Astrocyte of the hippocampus (primary cell): ENCODE measurements around the gene TUBAL3.
"Not testable (repeated sequence)": the region's sequence is repeated elsewhere in the genome, so short reads cannot be mapped to it uniquely, and the experiment has no call there.

Experiments used
- DNase-seq: peaks from one replicate; pipeline ENCODE4 v3.0.0; 2011; ENCODE audit warnings: low read depth, low spot score

The TUBAL3 gene

DNA sequence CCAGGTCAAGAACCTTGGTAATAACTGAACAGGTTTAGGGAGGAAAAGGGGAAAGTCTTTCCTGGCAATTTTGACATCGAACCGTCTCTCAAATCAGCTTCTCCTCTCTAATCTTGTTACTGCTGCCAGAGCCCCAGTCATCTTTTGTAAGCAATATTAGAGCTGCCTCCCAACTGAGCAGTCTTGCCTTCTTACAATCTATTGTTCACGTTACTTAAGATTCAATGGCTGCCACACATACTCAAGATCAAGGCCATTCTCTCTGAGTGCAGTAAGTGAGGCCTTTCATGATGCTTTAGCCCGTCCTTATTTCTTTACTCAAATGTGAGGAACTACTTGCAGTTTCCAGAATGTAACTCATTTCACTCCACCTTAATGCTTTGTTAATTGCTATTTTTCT, 20.1 kb upstream of the TUBAL3 start:
- DNase-seq, result no peak

DNA sequence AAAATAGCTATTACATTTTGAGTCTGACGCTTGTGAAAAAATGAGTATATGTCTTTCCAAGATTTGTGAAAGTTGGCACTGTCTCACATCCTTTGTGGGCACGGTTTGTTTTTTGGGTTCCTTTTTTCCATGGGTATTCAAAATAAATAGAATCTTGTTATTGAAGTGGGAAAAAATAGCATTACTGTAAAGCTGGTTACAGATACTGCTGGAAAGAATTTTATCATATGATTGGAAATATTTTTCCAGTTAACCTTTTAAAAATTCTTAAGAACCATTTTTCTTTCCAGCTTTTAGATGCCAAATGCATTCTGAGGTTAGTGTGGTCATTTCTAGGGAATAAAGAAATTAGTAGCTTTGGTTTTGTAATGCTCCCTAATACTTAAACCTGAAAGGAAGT, 19.1 kb upstream of the TUBAL3 start:
- peak; percentile 26 for DNase-seq

DNA sequence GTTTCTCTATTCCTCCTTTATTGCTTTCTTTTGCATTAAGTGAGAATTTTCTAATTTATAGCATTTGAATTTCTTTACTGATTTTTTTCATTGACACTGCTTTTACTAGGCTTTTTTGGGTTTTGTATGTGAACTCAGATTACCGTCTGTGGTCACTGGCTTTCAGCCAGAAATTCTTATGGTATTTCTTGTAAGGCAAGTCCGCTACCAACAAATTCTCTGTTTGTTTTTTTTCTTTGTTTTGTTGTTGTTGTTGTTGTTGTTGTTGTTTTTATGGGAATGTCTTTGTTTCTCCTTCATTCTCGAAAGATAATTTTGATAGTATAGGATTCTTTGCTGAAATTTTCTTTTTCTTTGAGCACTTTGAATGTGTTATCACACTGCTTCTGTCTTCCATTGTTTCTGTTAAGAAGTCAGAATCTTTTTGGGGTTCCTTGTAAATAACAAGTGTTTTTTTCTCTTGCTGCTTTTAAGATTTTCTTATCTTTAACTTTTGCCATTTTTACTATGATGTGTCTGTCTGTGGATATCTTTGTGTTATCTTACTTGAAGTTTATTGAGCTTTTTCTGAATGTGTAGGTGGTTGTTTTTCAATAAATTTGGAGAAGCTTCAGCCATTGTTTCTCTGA, 15.0 kb upstream of the TUBAL3 start:
- peak; percentile 83 for DNase-seq

DNA sequence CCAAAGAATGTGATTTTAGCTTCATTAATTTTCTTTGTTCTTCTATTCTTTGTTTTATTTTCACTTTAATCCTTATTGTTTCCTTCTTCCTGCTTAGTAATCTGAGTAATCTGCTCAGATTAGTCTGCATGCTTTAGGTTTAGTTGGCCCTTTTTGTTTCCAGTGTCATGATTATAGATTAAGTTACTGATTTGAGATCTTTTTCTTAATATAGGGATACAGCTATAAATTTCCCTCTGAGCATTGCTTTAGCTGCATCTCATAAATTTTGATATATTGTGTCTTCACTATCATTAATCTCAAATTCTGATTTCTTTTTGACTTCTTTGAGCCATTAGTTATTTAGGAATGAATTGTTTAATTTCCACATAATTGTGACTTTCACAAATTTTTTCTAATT, 14.0 kb upstream of the TUBAL3 start:
- DNase-seq, result no peak

DNA sequence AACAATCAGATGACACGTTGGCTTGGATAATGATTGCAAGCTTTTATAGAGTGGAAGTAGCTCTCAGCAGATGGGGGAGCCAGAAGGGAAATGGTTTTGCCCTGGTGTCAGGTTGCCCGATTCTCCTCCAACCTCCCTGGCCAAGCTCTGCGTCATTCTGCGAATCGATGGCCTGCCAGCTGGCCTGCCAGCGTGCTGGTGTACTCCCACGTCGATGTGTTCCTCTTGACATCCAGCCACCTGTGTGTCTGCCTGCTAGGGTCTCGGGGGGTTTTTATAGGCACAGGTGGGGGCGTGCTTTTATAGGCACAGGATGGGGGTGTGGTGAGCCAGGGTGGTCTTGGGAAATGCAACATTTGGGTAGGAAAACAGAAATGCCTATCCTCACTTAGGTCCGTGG, 12.4 kb upstream of the TUBAL3 start:
- DNase-seq, result no peak

DNA sequence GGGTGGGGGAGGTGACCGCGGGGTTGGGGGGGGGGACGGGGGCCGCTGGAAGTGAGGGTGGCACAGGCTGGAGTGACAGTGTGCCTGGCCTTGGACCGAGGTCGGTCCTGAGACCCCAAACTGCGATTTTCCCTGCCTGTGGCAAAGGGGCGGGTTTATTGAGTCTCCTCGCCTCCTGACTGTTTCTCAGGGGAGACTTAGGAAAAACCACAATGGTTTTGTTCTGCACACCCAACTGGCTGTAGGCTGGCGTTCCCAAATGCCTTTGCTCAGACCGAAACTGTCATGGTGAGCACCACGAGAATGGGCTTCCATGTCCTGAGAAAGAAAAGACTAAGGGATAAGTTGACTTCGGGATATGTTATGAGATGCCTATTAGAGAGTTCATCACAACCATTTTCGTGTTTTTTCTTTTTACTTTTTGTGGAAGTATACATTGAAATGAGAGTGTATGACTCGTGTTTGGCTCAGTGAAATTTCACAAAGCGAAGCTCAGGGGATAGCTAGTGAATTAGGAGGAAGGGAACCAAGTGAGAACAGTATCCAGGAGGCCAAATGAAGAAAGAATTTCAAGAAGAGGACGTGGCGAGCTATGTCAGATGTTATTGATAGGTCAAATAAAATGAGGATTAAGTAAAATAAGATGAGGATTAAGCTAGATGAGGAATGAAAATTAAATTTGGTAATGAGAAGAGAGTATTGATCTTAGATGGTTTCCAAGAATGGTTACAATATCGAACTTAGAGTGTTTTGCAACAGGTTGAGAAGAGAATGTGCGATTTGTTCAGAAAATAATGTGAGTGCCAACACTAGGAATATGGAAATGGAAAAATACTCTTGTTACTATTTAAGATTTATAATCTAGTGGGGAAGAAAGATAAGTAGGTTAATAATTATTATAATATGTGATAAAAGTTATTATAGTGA, 8.6 kb upstream of the TUBAL3 start:
- peak; percentile 62 for DNase-seq

DNA sequence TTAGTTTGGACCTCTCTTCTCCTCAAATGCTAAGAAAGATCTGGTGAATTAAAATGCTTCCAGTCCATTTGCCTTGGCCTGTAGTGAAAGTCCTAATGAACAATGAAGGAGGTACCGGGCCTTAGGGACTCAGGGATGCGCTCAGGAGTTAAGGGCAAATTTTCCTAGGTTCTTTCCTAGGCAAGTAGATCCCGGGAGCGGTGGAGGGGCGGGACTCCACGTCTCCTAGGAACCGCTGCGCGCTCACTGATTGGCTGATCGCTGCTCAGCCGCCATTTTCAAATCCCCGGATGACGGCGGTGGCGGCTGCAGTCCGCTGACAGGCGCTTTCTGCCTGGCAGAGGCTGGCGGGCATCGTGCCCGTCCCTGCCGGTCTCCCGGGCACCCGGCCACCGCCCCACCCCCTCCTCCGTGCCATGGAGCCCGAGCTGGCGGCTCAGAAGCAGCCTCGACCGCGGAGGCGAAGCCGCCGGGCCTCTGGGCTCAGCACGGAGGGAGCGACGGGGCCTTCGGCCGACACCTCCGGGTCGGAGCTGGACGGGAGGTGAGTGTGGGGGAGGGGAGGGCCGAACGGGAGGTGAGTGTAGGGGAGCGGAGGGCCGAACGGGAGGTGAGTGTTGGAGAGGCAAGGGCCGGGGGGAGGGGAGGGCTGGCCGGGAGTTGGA, 7.8 kb upstream of the TUBAL3 start, which contains the start of gene NET1:
NET1 (plus strand) TSS at position 281 of the 665 bp plus-strand sequence; CDS start at position 417, 136 bp downstream.
- DNase-seq, result peak; percentile 95

DNA sequence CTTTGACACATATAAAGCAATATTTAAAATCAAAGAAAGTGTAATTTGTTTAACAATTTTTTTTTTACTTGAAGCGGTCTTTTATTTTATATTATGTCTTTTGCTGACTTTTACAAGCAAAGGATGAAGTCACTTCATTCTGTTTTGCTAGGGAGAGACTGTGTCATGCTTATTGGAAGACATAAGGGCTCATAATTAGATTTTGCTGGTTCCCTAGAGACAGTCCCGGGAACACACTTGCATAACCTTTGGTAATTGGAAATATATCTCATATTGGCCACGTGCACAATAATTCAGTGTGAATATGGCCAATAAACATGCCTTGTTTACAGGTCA, 7.3 kb upstream of the TUBAL3 start:
- DNase-seq, result no peak

DNA sequence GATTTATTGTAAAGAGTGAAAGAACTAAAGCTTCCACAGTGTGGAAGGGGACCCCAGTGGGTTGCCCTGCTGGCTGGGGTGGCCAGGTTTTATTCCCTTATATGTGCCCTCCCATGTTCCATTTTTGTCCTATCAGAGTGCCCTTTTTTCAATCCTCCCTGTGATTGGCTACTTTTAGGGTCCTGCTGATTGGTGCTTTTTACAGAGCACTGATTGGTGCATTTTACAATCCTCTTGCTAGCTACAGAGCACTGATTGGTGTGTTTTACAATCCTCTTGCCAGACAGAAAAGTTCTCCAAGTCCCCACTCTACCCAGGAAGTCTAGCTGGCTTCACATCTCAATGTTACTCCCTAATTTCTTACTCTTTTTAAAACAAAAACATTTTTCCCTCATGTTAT, 6.2 kb upstream of the TUBAL3 start:
- DNase-seq, result not testable (repeated sequence)

DNA sequence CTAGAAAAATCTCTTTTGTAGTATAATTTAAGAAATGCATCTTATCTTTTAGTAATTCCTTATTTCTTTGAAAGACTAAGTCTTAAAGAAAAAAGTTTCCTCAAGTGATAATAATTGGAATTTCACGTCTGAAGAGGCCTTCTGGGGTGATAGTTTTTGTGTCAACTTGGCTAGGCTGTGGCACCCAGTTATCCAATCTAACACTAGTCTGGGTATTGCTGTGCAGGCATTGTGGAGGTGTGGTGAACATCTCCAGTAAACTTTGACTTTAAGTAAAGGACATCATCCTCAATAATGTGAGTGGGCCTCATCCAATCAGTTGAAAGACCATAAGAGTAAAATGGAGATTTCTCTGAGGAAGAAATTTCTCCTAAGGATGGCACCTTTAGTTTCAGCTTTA, 2.3 kb upstream of the TUBAL3 start:
- no peak for DNase-seq

DNA sequence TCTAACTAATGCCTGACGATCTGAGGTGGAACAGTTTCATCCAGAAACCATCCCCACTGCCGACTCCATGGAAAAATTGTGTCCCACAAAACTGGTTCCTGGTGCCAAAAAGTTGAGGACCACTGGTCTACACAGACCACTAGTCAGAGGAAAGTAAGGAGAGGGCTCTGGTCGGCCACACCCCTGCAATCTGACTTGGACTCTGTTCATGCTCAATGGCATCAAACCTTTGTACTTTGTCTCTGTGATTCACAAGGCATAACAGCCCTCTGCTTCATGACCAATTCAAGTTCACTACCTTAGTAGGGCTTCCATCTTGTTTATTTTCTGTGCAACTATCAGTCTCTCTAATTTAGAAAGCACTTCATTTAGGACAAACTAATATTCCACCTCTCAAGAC, 1.8 kb downstream of the TUBAL3 start:
- no peak for DNase-seq

DNA sequence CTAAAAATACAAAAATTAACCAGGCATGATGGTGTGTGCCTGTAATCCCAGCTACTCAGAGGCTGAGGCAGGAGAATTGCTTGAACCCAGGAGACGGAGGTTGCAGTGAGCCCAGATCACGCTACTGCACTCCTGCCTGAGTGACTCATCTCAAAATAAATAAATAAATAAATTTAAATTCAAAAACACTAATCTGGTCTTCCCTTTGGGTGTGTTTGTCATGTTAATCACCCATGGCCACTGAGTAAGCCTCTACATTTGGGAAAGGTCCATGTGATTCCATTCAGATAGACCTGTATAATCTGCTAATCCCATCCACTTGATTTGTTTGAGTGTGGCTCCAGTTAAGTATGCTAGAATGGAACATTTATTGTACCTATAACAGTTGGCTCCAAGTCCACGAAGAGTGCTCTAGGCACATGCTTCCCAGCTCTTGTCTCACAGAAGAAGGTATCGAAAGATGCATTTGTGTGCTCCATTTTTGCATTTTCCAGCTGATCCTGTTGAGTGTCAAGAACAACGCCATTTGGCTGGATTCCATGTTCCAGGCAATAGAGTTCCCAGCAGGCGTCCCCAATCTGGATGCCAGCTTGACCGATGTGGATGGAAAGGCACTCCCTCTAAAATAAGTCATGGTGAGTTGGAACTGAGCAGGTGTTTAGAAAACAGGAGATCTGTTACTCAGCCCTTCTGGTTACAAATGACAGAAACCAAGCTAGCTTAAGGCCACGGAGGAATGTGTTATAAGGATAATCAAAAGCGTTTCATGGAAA, 4.0 kb downstream of the TUBAL3 start:
- no peak for DNase-seq

DNA sequence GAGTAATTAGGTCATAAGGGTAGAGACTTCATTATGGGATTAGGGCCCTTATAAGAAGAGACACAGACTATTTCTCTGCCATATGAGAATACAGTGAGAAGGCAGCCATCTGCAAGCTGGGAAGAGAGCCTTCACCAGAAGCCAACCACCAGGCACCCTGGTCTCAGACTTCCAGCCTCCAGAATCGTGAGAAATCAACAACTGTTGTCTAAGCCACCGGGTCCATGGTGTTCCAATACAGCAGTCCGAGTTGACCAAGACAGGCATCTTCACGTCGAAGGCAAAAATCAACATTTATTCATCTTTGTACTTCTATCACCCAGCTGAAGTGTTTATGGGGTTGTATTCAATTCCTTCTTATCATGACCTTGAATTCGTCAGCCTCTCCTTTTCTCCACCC, 5.3 kb downstream of the TUBAL3 start:
- DNase-seq, result no peak

DNA sequence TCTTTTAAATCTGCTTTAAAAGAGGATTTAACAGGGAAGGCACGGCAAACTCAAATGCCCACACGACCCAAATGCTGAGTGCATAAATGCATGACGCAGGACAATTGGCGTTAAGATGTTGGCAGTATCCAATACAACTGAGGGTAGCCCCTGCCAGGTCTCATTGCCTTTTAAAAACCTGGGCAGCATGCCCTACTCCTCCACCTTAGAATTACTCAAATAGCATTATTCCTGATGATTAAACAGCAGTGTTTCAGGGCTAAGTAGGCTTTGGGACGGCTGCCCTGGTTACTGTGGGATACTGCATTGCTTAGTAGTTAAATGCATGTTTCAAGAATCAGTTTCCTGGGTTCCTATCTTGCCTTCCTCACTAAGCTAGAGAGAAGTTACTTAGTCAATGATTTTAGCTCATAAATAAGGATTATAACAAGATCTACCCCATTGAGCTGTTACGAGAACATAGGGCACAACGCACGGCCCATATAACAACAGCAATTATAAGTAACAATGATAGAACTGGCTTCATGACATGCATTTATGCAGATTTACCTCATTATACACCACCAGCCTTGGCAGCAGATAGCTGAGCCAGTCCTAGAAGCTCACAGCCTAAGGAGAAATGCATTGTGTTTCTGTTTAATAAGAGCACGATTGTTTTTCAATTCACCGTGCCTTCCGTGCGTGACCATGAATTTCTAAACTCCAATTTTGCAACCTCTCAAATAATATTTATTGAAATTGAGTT, 7.9 kb downstream of the TUBAL3 start:
- DNase-seq, result peak; percentile 85

DNA sequence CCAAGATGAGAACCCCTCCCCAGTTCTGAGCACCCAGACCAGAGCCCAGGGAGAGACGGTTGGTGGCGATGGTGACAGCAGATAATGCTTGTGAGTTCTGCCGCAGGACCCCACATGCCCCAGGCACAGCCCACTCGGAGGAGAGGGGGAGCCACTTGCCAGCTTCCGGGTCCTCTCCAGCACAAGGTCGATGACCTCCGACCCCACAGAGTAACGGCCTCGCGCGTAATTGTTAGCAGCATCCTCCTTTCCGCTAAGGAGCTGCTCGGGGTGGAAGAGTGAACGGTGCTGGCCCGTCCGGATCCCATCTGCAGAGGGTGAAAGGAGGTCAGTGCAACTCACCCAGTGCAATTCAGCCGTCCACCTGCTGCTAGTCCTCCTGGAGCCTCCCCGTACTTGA, 9.5 kb downstream of the TUBAL3 start:
- DNase-seq, result no peak

DNA sequence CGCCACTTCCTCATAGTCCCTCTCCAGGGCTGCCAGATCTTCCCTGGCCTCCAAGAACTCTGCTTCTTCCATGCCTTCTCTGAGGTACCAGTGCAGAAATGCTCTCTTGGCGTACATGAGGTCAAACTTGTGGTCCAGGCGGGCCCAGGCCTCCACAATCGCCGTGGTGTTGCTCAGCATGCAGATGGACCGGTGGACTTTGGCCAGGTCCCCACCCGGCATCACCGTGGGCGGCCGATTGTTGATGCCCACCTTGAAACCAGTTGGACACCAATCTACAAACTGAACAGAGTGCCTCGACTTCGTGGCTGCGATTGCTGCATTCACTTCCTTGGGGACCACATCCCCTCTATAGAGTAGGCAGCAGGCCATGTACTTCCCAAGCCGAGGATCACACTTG, 11.1 kb downstream of the TUBAL3 start:
- no peak for DNase-seq

DNA sequence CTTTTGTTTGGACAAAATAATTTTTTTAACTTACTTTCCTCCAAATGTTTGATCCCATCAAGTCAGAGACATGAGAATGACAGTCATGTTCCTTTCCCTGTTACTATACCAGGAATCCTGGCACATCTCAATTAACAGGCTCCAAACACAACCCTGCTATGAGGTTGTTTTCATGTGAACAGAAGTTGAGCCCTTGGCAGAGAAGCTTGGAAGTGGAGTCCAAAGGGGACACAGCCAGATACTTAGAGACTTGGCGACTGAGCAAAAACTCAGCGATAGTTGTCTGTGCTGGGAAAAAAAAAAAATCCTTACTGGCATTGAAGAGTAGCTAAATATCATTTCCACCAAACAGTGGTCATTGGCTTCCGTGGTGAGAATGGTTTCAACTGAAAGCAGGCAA, 12.8 kb downstream of the TUBAL3 start:
- DNase-seq, result no peak

DNA sequence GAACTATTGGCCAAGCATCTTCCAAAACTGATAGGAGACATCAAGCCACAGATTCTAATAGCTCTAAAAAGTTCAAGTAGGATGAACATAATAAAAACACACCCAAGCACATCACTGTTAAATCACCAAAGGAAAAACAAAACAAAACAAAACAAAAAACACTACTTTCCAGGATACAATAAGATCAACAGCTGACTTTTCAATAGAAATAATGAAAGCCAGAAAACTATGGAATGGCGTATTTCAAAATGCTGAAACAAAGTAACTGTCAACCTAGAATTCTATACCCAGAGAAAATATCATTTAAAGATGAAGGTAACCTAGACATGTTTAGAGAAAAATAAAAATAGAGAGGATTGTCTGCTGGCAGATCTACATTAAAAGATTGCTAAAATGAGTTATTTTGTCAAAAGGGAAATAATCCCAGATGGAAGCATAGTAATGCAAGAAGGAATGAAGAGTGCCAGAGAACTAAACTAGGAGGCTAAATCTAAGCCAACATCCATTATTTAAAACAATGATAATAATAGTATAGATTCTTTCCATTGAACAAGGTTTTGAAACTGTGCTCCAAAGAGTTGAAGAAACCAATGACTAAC, 13.9 kb downstream of the TUBAL3 start:
- DNase-seq, result no peak

DNA sequence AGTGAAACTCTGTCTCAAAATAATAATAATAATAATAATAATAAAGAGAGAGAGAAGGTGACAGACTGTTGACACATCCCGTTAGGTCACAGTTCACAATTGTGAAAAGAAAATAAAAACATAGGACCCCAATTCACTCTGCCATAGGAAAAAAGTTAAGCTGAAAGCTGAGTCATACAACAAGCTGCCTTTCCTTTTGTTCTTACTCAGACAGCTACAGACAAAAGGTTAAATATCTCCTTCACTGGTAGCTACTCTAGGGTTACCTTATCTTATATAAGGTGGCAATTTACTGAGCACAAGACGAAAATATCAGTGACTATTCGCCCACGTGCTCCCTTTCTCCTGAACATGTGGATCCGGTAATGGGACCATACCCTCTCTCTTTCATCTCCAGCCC, 17.5 kb downstream of the TUBAL3 start:
- DNase-seq, result no peak

DNA sequence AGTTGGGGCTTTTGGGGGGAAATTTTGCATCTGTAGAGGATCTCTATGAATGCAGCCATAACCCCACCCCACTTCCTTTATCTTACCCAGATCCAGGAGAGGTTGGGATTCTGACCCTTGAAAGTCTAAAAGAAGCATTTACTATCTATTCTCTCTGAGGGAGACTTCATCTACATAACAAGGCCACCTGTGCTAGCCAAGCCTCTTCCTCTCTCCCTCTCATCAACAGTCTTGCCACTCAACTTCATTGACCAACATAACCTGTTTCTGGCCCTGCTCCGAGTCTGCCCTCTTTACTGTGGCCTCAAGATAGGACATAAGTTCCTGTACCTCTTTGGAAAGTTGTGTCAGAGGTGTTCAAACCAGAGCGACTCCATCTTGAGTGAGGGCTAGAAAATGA, 19.4 kb downstream of the TUBAL3 start:
- DNase-seq, result no peak

DNA sequence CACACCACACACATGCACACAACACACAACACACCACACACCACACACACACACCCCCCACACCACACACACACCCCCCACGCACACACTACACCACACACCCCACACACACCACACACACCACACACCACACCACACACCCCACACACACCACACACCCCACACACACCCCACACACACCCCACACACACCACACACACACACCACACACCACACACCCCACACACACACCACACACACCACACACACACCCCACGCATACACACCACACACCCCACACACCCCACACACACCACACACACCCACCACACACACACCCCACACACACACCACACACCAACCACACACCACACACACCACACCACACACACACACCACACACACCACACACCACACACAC, 23.4 kb downstream of the TUBAL3 start:
- no peak for DNase-seq
